ENCODE results near the gene THBS2.

The THBS2 gene

GRCh38 chr6:169248521-169248971, 5.1 kb downstream of the THBS2 start:
- peak; percentile 42 for DNase-seq

- DNase-seq: peak; percentile 22
These were observed 5.7 kb downstream of the THBS2 start for GRCh38 chr6:169247991-169248390.

- DNase-seq: no peak
These were observed 6.2 kb downstream of the THBS2 start for GRCh38 chr6:169247419-169247818.

- no peak for DNase-seq
These were observed 7.2 kb downstream of the THBS2 start for GRCh38 chr6:169246445-169246844.

GRCh38 chr6:169244684-169245383, 8.8 kb downstream of the THBS2 start:
- no peak for DNase-seq

GRCh38 chr6:169243661-169244060, 10.0 kb downstream of the THBS2 start:
- DNase-seq: no peak

GRCh38 chr6:169243186-169243585, 10.5 kb downstream of the THBS2 start:
- no peak for DNase-seq

- no peak for DNase-seq
These were observed 11.8 kb downstream of the THBS2 start for GRCh38 chr6:169241688-169242350.

- DNase-seq: no peak
These were observed 12.9 kb downstream of the THBS2 start for GRCh38 chr6:169240591-169241390.

GRCh38 chr6:169240125-169240524, 13.5 kb downstream of the THBS2 start:
- DNase-seq: no peak

- no peak for DNase-seq
These were observed 14.5 kb downstream of the THBS2 start for GRCh38 chr6:169239181-169239580.

- DNase-seq: no peak
These were observed 14.9 kb downstream of the THBS2 start for GRCh38 chr6:169238766-169239165.

GRCh38 chr6:169237496-169238134, 16.0 kb downstream of the THBS2 start:
- DNase-seq: no peak

GRCh38 chr6:169236988-169237387, 16.7 kb downstream of the THBS2 start:
- DNase-seq: no peak

- DNase-seq: no peak
These were observed 17.1 kb downstream of the THBS2 start for GRCh38 chr6:169236545-169236944.

- no peak for DNase-seq
These were observed 18.4 kb downstream of the THBS2 start for GRCh38 chr6:169235286-169235685.

GRCh38 chr6:169234634-169235033, 19.0 kb downstream of the THBS2 start:
- DNase-seq: no peak

GRCh38 chr6:169233832-169234231, 19.8 kb downstream of the THBS2 start:
- no peak for DNase-seq

GRCh38 chr6:169233181-169233580, 20.5 kb downstream of the THBS2 start:
- DNase-seq: no peak

GRCh38 chr6:169232507-169232931, 21.1 kb downstream of the THBS2 start:
- no peak for DNase-seq

- no peak for DNase-seq
These were observed 21.7 kb downstream of the THBS2 start for GRCh38 chr6:169231790-169232506.

Measured in islet precursor cell (in vitro differentiated cells).